T-helper 22 cell (primary cell): ENCODE measurements around the gene SMYD3.

Experiments used
- DNase-seq: peaks from one replicate; pipeline ENCODE4 v3.0.0-alpha.2; 2020; ENCODE audit warnings: low read depth

Gene SMYD3

DNA sequence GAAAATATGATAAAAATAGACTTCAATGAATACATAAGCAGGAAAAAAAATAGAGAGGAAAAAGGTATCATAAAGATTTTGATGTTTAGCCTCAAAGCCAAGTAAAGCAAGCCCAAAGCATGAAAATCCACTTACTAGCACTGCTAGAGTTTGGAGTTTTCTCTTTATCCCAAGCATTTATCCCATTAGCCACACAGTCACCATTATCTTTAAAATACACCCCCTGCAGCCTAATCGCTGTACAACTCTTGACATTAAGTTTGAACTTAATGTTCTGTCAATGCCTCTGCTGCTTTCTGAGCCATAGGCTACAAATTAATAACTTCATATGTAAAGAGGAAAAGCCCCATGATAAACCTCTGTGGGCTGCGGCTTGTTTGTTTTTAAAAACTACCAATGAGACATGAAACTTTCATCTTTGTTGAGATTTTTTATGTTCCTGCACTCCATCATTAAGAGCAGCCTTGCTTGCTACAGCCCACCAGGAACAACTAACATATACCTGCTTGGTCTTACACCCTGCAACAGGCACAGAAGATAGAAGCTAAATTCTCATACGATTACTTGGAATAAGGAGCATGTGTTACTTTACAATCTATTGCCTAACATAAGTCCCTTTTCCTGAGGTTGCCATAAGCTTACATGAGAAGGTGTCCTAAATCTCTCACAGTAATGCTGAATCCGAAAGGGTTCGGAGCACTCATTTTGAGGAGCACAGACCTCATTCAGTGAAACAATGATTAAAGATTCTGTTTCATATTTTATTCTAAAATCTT is 202.4 kb downstream of the SMYD3 start:
- no peak for DNase-seq

DNA sequence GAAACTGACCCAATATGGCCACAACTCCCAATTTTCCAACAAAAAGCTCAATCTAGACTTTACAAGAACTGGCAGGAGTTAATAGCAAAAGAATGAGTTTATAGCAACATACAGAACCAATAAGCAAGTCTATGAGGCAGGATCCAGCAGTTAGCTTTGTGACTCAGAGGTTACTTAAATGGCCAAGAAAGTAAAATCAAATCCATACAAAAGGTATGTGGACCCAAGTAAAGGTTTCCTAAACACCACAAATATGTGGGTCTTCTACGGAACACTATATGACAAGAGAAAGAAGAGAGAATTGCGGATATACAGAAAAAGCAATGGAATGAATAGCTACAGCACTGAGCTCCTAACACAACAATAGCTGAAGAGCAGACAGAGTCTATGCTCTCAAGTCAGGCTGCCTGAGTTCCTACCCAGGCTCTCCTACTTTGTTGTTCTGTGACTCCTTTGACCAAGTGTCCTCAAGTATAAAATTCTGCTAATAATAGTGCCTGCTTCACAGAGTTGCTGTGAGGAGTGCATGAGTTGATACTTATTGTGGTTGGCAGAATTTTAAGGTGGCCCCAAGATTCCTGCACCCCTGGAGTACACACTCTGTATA is 204.3 kb downstream of the SMYD3 start:
- DNase-seq: no peak

DNA sequence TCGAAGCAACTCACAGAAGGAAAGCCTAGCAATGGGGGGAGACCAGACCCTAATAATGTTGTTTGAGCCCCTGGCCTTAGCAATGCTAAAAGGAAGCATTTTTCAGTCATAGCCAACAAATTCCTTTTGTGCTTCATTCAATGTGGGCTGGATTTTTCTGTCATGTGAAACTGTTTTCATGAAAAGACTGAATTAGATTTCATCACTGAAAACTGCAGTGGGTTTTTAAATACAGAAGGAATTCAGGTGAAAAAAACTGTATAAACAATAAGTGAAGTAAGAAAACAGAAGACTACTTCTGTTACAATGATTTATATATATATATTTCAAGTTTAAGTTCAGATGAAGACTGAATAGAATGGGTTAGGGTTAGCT is 204.8 kb downstream of the SMYD3 start:
- no peak for DNase-seq

DNA sequence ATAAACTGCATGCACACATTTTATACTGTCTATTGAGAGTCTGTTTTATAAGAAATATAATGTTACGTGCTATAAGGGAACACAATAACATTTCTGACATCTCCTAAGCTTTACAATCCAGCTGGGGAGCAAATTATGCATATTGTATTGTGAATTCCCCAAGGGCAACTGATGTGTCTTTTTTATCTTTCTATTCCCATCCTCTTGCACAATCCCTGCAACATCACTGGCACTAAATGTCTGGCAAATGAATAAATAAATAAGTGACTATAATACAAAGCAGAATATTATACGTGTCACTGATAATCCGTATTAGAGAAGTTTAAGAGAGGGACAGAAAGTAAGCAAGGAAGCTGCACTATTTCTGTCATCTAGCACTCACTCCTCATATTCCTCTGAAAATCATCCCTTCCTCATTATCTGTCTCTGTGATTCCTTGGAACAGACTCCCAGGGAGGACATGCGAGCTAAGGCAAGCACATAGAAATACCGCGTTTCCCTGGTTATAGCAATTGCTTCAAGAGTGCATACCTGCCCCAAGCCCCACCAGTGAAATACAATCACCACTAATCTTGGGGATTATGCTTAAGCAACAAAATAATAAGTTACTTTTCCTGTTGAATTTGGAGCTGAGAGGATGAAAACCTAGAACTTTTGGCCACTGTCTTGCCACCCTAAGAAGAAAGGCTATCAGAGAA is 205.4 kb downstream of the SMYD3 start:
- DNase-seq: no peak

DNA sequence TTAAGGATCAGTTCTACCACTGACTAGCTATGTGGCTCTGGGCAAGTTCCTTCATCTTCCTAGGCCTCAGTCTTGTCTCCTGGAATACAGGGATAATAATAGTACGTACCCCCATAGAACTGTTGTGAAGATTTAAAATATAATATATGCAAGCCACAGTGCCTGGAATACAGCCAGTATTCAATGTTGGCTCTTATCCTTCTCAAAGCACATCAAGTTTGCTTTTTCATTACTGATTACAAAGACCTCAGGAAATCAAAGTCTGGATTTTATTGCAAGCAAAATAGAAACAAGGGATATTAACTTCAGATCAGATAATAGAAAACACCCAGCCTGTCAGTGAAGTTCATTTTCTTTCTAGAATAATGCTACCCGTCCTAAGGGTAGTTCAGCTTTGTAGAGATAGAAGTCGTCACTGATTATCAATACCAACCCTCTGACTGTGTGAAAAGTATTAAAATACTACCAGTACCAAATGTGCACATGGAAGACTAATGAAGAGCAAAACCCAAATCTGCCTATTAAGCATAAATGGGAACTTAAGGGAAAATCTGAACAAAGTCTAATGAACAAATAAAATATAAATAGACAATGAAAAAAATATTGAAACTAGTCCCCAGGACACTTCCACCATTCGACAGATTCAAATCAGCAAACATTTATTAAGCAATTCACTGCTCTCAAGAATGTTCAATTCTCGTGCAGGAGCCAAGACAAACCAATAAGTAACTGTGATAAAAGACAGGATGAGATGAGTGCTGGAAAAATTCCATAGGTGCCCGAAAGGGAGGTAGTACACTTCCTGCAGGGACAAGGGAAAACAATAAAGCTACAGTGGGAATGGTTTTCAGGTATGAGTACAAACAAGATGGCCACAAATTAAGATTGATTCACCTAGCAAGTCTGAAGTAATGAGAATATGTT is 206.2 kb downstream of the SMYD3 start:
- DNase-seq: no peak

DNA sequence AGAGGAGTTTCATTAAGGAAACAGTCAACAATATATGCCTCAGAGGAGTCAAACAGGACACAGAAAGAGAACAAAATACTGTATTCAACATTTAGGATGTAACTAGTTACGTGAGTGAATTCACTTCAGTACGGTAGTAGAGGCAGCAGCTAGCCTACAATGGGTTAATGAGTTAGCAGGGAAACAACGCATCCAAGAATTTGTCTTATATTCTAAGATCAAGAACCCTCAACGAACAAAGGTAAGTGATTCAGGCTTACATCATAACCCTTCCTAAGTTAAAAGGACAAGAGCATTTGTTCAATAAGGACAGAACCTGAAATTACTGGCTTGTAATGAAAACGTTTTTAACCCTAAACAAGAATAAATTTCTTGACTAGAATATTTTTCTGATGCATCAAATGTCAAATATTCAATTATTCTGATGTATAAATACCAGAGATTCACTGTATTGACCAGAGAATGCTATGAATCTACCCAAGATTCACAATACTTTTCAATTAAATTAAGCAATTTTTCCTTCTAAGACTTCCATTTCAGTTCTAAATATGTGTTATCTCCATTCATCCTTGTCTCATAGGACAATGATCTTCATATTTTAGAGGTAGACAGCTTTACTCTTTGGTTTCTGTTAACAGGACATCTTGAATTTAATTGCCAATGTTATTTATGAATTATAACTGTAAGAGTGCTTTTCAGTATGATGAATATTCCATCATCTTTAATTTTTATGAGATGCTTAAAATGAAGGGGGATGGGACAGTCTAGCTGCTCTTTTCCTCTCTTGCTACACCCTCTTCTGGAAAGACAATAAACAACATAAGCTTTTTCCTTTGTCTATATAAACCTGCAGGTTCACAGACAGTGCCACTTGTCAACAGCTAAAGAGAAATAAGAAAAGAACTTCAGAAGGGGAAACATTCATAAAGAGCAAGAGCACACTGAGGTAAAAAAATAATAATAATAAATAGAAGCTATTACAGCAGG is 209.5 kb downstream of the SMYD3 start:
- no peak for DNase-seq

DNA sequence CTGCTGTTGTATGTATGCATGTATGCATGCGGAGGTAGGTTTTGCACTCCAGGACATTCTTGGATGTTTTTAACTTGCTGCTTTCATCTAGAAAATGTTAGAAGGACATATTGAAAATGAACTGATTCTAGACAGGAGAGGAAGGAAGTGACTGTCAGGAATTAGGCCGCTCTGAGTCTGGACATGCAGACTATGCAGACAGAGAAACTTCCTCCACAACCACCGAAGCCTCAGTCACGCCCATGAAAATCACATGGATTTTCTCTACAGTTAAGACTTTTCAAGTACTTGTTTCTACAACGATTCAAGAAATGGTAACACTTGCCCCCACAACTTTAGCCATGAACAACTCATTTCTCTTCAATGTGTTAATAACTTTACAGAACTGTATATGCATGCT is 211.1 kb downstream of the SMYD3 start:
- no peak for DNase-seq

DNA sequence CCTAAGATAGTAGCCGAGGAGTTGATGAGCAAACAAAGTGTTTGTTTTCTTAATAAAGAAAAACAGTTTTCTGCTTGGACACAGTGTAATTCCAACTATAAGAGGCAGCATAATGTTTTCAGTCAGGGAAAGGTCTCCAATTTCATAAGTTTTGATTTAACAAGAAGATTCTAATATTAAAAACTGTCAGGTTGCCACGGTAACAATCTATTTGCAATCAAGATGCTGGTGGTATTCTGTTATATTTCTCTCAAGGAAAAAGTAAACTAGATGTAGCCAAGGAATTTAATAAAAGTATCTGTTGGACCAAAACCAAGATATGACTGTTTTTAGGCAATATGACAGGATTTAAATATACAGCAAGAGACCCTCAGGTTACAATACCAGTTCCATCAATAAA is 211.7 kb downstream of the SMYD3 start:
- no peak for DNase-seq

DNA sequence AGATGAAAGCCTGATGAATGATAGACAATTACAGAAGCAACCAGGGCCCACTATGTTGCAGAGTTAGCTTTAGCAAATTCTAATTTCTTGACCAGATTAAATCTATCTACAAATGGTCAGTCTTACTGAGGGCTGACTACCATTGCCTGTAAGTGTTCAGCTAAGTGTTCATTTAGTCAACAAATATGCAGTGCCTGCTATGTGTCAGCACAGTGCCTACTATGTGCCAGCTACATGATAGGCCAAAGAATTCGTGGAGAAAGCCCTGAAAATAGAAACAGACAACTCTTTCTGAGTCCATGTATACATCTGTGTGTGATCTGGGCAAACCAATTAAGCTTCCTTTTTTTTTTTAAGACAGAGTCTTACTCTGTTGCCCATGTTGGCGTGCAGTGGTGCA is 212.8 kb downstream of the SMYD3 start:
- no peak for DNase-seq

DNA sequence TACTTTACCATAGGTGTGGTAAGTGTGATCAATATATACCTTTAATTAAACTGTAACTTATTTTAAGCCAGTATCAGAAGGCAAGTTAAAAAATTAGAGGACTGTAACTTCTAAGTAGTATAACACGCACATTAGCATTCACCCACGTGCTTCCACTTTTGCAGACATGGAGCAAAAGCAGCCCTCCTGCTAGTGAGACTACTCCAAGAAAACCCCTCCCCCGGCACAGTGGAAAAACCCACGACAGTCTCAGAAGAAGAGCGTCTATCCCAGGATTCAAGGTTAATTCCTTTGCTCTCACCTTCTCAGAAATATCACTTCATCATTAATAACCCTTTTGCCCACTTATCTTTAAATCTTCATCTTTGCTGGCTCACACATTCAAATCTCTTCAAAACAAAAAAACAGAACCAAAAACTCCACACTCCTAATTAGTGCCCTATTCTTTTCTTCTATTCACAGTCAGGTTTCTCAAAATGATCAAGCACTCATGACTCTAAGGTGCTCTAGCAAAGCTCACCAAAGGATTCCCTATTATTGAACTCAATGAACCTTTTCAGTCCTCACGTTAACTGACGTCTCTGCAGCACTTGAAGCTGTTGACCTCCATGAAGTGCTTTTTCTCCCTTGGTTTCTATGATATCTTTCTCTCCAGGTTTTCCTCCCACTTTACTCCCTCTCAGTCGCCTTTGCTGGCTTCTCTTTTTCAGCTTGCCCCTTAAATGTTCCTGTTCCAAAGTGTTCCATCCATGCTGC is 213.5 kb downstream of the SMYD3 start:
- DNase-seq: no peak

DNA sequence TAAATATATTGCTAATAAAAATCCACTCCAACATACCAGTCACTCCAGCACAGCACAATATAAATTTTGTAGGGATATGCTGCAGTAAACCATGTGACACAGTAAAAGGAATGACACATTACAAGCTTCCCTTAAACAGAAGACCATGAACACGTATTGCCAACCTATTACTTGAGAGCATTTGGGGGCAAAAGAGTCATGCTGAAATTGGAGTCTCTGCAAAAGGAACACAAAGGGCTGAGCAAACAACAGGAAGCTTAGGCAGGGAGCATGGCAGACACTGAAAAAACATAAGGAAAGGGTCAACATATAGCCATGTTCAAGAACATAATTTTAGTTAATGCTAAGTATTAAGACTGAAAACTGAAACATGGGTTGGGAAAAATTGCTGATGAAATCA is 214.5 kb downstream of the SMYD3 start:
- DNase-seq: no peak

DNA sequence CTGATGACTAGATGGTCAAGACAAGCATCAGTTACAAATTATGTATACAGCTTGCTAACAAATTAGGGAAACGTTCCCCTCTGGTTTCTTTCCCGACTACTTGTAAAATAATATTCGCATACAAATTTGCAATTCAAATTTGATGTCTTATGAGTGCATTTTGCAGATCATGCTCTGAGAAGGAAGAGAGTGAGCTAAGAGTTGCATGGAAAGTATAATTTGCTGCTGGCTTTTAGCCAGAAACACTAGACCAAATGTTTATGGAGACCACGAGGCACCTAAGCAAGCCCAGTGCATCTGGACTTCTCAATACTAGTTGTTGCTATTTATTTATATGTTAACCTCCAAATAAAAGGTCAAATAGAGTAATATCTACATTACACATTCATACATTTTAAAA is 216.0 kb downstream of the SMYD3 start:
- DNase-seq: no peak

DNA sequence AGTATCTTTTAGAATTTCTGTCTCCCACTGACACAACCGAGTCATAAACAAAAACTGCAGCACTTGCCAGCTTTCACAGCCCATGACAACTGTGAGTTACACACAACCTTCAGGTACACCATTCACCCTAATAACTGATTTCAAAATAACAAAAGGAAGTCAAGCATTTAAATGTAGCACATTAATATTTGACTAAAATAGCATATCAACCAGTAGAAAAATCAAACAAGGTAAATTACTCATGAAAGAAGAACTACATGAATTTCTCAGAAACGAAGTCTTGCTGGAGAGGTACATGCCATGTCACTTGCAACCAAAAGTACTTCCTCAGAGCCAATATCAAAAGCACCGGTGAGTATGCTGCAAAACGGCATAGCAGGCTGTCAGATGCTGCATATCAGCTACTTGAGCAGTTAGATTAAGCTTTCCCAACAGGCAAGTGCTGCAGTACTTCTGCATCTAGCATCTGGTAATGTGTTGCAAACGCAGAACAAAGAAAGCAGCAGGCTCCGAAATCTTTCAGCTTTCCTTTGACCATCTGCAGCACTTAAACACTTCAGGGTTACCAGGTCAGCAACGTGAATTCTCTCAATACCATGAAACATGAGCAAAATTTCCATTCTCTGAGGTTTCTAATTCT is 223.2 kb downstream of the SMYD3 start:
- no peak for DNase-seq

DNA sequence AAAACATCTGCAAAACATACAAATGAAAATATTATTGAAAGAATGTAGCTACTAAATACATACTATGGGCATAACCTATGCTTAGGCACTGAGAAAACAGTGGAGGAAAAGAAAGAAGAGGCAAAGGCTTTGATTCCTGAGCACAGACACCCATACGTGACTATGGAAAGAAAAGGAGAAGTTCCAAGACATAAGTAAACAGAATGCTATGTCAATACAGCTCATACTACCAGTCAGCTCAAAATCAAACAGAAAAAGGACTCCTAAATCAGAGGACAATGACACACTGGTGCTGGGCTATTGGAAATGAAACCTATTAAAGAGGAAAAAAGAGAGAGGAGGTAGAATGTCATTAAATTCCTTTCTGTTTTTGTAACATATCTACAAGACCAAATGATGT is 225.4 kb downstream of the SMYD3 start:
- DNase-seq: no peak

DNA sequence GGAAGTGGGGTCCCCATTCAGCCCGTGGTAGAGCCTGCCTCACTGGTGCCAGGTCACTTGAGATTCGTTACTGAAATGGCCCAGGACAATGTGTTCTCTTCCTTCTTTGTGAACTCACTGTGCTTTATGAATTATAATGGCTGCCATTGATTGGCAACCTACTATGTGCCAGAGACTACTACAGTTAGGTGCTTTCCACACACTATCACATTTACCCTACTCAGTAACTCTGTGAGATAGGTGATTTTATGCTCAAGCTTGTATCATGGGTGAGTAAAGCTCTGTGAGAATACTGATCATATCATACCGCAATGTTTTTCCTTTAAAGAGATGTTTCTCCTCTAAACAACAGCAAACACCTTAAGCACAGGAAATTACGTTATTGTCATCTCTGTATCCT is 225.9 kb downstream of the SMYD3 start:
- DNase-seq: no peak

DNA sequence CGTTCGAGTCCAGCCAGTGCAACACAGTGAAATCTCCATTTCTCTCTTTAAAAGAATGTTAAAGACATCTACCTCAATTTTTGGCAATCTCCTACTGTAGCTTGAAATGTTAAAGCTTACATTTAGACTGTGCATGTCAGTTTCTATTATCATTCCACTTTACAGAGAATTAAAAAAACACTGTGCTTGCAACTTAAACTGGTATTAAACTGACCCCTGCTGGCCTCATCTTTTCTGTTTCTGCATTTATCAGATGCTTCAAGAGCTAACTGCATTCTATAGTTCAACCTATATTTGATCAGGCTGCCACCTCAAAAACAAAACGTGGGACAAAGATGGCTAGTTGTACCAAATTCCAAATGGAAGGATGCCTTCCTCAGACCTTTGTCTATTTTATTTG is 226.5 kb downstream of the SMYD3 start:
- DNase-seq: no peak

DNA sequence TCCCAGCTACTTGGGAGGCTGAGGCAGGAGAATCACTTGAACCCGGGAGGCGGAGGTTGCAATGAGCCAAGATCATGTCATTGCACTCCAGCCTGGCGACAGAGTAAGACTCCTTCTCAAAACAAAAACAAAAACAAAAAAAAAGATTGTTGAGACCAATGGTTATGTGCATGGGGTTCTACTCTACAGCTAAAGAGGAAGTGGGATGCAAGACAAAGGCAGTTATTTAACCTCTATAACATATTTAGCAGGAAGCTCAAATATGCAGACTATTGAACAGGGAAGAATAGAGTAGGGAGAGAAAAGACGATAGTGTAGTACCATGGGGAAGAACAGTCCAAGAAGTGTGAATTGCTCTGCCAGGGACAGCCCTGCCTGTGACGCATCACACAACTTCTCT is 227.7 kb downstream of the SMYD3 start:
- no peak for DNase-seq

DNA sequence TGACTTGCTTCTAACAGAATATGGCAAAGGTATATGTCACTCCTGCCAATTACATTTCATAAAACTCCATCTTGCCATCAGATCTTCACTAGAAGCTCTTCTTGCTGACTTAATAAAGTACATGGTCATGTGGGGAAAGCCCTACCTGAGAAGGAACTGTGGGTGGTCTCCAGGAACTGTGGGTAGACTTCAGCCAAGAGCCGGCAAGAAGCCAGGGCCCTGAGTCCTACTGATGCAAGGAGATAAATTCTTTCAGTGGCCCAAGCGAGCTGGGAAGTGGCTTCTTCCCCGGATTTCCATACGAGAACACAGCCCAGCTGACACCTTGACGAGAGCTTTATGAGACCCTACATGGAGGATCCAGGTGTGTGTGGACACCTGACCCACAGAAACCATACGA is 228.7 kb downstream of the SMYD3 start:
- no peak for DNase-seq

DNA sequence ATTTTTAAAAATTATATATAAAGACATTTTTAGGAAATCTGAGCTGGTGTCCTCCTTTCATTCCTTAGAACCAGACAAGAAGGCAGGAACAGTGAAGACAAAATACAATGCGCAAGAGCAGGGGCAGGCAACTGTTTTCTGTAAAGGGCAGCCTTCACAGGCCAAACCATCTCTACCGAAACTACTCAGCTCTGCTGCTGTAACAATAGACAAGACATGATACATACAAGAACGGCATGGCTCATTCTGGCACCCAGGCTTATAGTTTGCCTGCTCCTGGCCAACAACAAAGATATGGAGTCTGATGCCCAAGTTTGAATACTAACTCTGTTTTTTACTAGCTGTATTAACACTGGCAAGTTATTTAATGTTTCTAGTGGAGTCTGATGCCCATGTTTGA is 232.0 kb downstream of the SMYD3 start:
- DNase-seq: no peak

DNA sequence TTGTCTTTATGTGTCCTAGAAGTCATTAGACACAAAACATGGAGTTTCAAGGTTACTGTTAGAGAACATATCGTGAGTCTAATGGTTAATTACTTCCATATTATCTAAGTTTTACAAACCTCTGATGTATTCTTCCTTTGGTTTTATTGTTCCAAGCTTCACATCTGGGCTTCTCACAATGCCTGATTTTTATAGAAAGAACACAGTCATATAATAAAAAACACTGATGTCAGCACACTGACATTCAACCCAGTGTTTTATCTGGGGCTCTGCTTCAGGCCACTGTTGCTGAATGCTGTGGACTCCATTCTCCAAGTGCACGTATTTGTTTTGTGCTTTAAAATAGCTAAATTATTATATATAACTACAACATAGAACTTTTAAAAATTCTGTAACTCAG is 232.9 kb downstream of the SMYD3 start:
- no peak for DNase-seq
